T-helper 17 cell (primary cell): ENCODE measurements around the gene PDHB. TPM values are rescaled to one million over a fixed set of nuclear protein-coding genes. Genes with fewer than 3 reads are reported as not detected.
"Not testable (repeated sequence)": the region's sequence is repeated elsewhere in the genome, so short reads cannot be mapped to it uniquely, and the experiment has no call there.

Experiments used
- ATAC-seq: fragments of 150-1000 bp; cut with Tn5 transposase; 2 replicates; pipeline ENCODE4 v1.10.0; 2021; ENCODE audit warnings: mild to moderate bottlenecking, moderate library complexity
- DNase-seq, 3 donors: peaks; one replicate each; pipeline versions ENCODE4 v3.0.0 to v3.0.0-alpha.2; 2020 to 2021
- H3K9me3 ChIP-seq: one replicate; pipeline ENCODE4 v1.7.0; 2013; ENCODE audit warnings: low read length, mild to moderate bottlenecking; ENCODE audit not compliant: control insufficient read depth, poor library complexity, severe bottlenecking
- H3K27ac Mint-ChIP-seq: one replicate; pipeline ENCODE4 v1.8.0; 2022; ENCODE audit warnings: mild to moderate bottlenecking, moderate library complexity, mixed read lengths
- H3K27me3 Mint-ChIP-seq: one replicate; pipeline ENCODE4 v1.8.0; 2022; ENCODE audit warnings: mixed read lengths
- H3K36me3 Mint-ChIP-seq: one replicate; pipeline ENCODE4 v1.8.0; 2022; ENCODE audit warnings: low read depth, mixed read lengths
- H3K4me1 Mint-ChIP-seq: one replicate; pipeline ENCODE4 v1.8.0; 2022; ENCODE audit warnings: mild to moderate bottlenecking, mixed read lengths
- H3K4me3 Mint-ChIP-seq: one replicate; pipeline ENCODE4 v1.8.0; 2022; ENCODE audit warnings: mild to moderate bottlenecking, moderate library complexity, mixed read lengths
- total RNA-seq, 4 donors: library from RNA in 2 of 4; stranded (reverse) in 2 of 4; gene quantifications; one replicate each; pipeline ENCODE4 v1.2.3 and lab custom pipeline; 2022 to 2026

Gene PDHB
- total RNA-seq, 2 donors from 2014 or later, result 25.6 to 29.9 TPM

DNA sequence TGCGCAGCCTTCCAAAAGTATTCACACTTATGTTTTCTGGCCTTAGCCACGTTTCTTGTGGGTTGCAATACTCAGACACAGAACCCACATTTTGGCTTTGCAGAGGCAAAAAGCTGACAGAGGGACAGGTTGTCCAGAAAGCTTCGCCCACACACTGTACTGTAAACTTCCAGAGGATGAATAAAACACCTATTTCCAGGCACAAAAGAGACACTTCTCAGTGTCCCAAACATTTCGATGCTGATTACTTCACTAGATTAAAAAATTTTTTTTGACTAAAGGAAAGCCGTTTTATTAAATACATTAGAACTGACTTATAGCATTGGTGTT lies 30.3 kb upstream of the PDHB start:
- Mint-ChIP-seq H3K27me3 (no peaks in the 10 kb centered on the region), H3K36me3 (no peaks in the 10 kb centered on the region), H3K27ac (no peak overlapping the region), H3K4me3 (no peak overlapping the region), H3K4me1 (peaks cover 7% of the 10 kb centered on the region)
- DNase-seq (no peak), ATAC-seq (no peak)
- no peaks in the 10 kb centered on the region for H3K9me3 ChIP-seq

- H3K36me3 Mint-ChIP-seq, result no peaks in the 10 kb centered on the region
- no peaks in the 10 kb centered on the region for H3K27me3 Mint-ChIP-seq
- peaks cover 7% of the 10 kb centered on the region for H3K4me1 Mint-ChIP-seq
- H3K27ac Mint-ChIP-seq, result no peak overlapping the region
- no peak overlapping the region for H3K4me3 Mint-ChIP-seq
- no peaks in the 10 kb centered on the region for H3K9me3 ChIP-seq
- DNase-seq (peak; percentile 19 to 42 (median 26)), ATAC-seq (peak; percentile 96)
Measured at GRCh38 chr3:58463181-58463941, 29.7 kb upstream of the PDHB start.

- peaks cover 7% of the 10 kb centered on the region for H3K4me1 Mint-ChIP-seq
Measured at GRCh38 chr3:58462829-58463180, 29.2 kb upstream of the PDHB start.

DNA sequence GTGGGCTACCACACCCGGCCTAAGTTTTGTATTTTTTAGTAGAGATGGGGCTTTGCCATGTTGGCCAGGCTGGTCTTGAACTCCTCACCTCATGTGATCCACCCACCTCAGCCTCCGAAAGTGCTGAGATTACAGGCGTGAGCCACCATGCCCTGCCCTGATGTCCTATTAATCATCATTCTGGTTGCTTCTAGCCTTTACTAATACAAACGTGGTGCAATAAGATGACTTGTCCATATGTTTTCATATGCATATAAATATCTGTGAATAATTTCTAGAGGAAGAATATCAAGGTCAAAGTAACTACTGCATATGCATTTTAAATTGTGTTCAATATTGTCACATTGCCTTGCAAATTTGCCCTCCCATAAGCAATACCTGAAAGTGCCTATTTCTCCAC lies 25.5 kb upstream of the PDHB start:
- no peak for ATAC-seq
- peaks cover 2% of the 10 kb centered on the region for H3K36me3 Mint-ChIP-seq
- H3K4me1 Mint-ChIP-seq, result peaks cover 7% of the 10 kb centered on the region
- H3K27ac Mint-ChIP-seq, result no peak overlapping the region
- H3K4me3 Mint-ChIP-seq, result no peak overlapping the region
- no peak for DNase-seq
- H3K9me3 ChIP-seq, result no peaks in the 10 kb centered on the region
- no peaks in the 10 kb centered on the region for H3K27me3 Mint-ChIP-seq

More at GRCh38 chr3:58462829-58463180, 29.2 kb upstream of the PDHB start:
- Mint-ChIP-seq H3K27me3 (no peaks in the 10 kb centered on the region), H3K27ac (no peak overlapping the region), H3K4me3 (no peak overlapping the region), H3K36me3 (no peaks in the 10 kb centered on the region)
- no peaks in the 10 kb centered on the region for H3K9me3 ChIP-seq
- no peak for ATAC-seq
- DNase-seq, result no peak

DNA sequence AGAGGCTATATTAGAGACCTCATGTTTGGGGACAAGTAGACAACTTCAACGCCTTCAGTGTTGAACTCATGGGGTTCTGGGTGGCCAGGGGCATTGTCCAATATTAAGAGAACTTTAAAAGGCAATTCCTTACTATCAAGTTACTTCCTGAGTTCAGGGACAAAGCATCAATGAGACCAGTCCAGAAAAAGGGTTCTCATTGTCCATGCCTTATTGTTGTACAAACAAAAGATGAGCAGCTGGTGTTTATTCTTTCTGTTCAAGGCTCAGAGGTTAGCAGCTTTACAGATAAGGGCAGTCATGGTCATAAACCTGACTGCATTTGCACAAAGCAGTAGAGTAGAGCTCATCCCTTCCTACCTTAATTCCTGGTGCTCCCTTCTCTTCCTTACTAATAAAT lies 18.5 kb upstream of the PDHB start:
- no peak for DNase-seq
- peaks cover 2% of the 10 kb centered on the region for H3K36me3 Mint-ChIP-seq
- H3K27me3 Mint-ChIP-seq, result no peaks in the 10 kb centered on the region
- H3K9me3 ChIP-seq, result no peaks in the 10 kb centered on the region
- no peak overlapping the region for H3K4me3 Mint-ChIP-seq
- H3K27ac Mint-ChIP-seq, result no peak overlapping the region
- peaks cover 2% of the 10 kb centered on the region for H3K4me1 Mint-ChIP-seq
- no peak for ATAC-seq

DNA sequence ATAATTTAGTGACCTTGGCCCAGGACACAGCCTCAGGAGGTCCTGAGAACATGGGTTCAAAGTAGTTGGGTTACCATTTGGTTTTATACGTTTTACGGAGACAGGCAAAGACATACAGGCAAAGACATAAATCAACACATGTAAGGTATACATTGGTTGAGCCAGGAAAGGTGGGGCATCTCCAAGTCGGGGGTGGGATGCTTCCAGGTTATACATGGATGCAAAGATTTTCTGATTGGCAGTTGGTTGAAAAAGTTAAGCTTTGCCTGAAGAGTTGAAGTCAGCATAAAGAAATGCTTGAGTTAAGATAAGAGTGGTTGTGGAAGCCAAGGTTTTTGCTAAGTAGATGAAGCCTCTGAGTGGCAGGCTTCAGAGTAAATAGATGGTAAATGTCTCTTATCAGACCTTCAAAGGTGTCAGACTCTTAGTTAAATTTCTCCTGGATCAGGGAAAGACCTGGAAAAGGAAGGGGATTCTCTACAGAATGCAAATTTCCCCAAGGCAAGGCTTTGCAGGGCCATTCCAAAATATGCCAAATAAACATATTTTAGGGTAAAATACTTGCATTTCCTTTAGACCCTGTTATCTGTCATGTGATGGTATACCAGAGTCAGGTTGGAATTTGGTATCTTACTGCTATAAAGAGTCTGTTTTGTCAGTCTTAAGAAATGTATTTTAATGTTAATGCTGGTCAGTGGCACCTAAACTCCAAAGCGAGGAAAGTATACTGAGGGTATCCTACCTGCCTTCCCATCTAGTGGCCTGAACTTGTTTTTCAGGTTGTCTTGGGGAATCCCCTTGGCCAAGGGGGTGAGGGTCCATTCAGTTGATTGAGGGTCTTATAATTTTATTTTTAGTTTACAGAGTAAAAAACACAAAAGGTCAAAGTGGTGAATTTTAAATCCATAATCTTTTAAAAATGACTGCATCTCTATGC lies 8.2 kb upstream of the PDHB start:
- H3K36me3 Mint-ChIP-seq, result no peaks in the 10 kb centered on the region
- no peak for DNase-seq
- H3K9me3 ChIP-seq, result no peaks in the 10 kb centered on the region
- H3K27ac Mint-ChIP-seq, result no peak overlapping the region
- no peak overlapping the region for H3K4me3 Mint-ChIP-seq
- ATAC-seq, result no peak
- no peaks in the 10 kb centered on the region for H3K4me1 Mint-ChIP-seq
- H3K27me3 Mint-ChIP-seq, result no peaks in the 10 kb centered on the region

DNA sequence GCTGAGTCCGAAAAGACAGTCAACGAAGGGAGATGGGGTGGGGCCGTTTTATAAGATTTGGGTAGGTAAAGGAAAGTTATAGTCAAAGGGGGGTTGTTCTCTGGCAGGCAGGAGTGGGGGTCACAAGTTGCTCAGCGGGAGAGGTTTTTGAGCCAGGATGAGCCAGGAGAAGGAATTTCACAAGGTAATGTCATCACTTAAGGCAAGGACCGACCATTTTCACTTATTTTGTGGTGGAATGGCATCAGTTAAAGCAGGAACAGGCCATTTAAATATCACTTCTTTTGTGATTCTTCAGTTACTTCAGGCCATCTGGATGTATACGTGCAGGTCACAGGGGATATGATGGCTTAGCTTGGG lies 7.3 kb upstream of the PDHB start:
- H3K4me1 Mint-ChIP-seq, H3K4me3 Mint-ChIP-seq, H3K27ac Mint-ChIP-seq, H3K9me3 ChIP-seq, DNase-seq, ATAC-seq, H3K36me3 Mint-ChIP-seq, H3K27me3 Mint-ChIP-seq: not testable (repeated sequence)

GRCh38 chr3:58437276-58437675 lies 3.6 kb upstream of the PDHB start:
- not testable (repeated sequence) for H3K4me3 Mint-ChIP-seq, H3K9me3 ChIP-seq, H3K27ac Mint-ChIP-seq, DNase-seq, H3K27me3 Mint-ChIP-seq, ATAC-seq, H3K36me3 Mint-ChIP-seq
- H3K4me1 Mint-ChIP-seq, result peaks cover 19% of the 10 kb centered on the region

DNA sequence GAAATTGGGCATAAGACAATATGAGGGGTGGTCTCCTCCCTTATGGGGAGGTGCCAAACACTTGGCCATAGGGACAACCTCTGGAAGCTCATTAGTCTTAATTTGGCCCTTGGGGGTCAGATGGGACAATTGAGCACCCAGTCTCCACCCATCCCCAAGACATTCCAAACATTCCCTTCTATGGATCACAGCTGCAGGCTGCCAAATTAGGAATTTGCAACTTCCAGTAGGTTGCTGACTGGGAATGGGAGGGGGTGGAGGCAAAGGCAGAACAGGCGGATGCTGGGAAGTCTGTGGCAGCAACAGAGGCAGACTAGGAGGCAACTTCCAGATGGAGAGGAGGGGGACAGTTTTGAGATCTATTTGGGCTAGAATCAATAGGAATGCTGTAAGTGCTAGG lies 1.4 kb upstream of the PDHB start:
- ATAC-seq (no peak), DNase-seq (no peak)
- Mint-ChIP-seq H3K4me1 (peaks cover 25% of the 10 kb centered on the region), H3K27ac (peak overlapping the region; percentile 90), H3K4me3 (peak overlapping the region; percentile 21), H3K36me3 (peaks cover 2% of the 10 kb centered on the region), H3K27me3 (no peaks in the 10 kb centered on the region)
- no peaks in the 10 kb centered on the region for H3K9me3 ChIP-seq

DNA sequence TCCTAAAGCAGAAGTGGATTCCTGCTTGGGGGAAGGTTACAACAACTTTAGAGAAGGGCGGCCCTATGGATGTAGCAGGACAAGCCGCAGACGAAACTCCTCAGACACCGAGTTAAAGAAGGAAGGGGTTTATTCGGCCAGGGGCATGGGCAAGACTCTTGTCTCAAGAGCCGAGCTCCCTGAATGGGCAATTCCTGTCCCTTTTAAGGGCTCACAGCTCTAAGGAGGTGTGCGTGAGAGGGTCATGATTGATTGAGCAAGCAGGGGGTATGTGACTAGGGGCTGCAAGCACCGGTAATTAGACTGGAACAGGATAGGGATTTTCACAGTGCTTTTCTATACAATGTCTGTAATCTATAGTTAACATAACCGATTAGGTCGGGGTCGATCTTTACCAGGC lies 879 bp upstream of the PDHB start:
- Mint-ChIP-seq H3K27ac (peak overlapping the region; percentile 90), H3K4me3 (peak overlapping the region; percentile 93), H3K36me3 (peaks cover 2% of the 10 kb centered on the region), H3K4me1 (peaks cover 25% of the 10 kb centered on the region), H3K27me3 (no peaks in the 10 kb centered on the region)
- DNase-seq, result no peak
- ATAC-seq, result no peak
- no peaks in the 10 kb centered on the region for H3K9me3 ChIP-seq

DNA sequence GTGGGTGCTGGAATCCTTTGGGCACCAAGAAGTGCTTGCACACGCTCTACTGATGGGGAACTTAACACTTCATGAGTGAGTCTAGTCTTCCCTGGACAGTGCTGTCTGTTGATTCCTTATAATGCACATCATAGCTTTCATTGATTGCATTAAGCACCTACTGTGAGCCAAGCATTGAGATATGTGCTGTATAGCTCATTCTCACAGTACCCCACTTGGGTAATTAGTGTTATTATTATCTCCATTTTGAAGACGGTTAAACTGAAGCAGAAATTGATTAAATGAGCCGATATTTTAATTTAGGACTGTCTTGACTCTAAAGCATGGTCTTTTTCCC lies 504 bp upstream of the PDHB start:
- no peaks in the 10 kb centered on the region for H3K27me3 Mint-ChIP-seq
- H3K4me1 Mint-ChIP-seq, result peaks cover 25% of the 10 kb centered on the region
- H3K4me3 Mint-ChIP-seq, result peak overlapping the region; percentile 93
- no peaks in the 10 kb centered on the region for H3K9me3 ChIP-seq
- peak overlapping the region; percentile 90 for H3K27ac Mint-ChIP-seq
- peaks cover 2% of the 10 kb centered on the region for H3K36me3 Mint-ChIP-seq
- DNase-seq, result no peak
- no peak for ATAC-seq

- Mint-ChIP-seq H3K4me3 (peak overlapping the region; percentile 93), H3K27me3 (no peaks in the 10 kb centered on the region), H3K4me1 (peaks cover 27% of the 10 kb centered on the region), H3K27ac (peak overlapping the region; percentile 90), H3K36me3 (peaks cover 2% of the 10 kb centered on the region)
- DNase-seq (no peak), ATAC-seq (no peak)
- H3K9me3 ChIP-seq, result no peaks in the 10 kb centered on the region
Measured at GRCh38 chr3:58432905-58433304, 727 bp downstream of the PDHB start.

GRCh38 chr3:58429657-58430056 lies 4.0 kb downstream of the PDHB start:
- no peak for ATAC-seq
- Mint-ChIP-seq H3K4me1 (peaks cover 23% of the 10 kb centered on the region), H3K27ac (peak overlapping the region; percentile 37), H3K4me3 (no peak overlapping the region), H3K36me3 (peaks cover 4% of the 10 kb centered on the region), H3K27me3 (no peaks in the 10 kb centered on the region)
- DNase-seq, result no peak
- no peaks in the 10 kb centered on the region for H3K9me3 ChIP-seq
